HG02798 (cell line): ENCODE data around the gene ONECUT2.

Experiments used
- ATAC-seq: cut with Tn5 transposase; IDR thresholded peaks from one replicate; pipeline ENCODE4 v1.9.1; 2021; ENCODE audit warnings: mild to moderate bottlenecking; ENCODE audit not compliant: unreplicated experiment, poor library complexity

Gene ONECUT2

DNA sequence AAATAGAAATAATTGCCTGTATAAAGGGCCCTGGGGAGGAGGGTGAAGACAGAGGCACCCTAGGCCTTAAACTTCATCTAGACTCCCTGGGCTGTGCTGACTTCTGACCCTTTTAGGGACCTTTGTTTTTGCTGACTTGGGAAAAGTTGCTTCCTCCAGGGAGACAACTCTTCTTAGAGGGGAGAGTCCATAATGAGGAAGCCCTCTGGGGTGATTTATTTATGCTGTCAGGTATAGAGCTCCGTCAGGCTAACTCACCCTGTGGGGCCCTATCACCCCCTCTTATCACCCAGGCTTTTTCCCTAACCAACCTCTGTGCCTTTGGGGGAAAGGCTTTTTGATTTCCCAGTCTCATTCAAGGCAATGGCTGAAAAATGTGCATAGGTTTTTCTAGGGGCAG lies 8.1 kb downstream of the ONECUT2 start:
- ATAC-seq = no peak

GRCh38 chr18:57443702-57444101 lies 8.5 kb downstream of the ONECUT2 start:
- no peak for ATAC-seq

DNA sequence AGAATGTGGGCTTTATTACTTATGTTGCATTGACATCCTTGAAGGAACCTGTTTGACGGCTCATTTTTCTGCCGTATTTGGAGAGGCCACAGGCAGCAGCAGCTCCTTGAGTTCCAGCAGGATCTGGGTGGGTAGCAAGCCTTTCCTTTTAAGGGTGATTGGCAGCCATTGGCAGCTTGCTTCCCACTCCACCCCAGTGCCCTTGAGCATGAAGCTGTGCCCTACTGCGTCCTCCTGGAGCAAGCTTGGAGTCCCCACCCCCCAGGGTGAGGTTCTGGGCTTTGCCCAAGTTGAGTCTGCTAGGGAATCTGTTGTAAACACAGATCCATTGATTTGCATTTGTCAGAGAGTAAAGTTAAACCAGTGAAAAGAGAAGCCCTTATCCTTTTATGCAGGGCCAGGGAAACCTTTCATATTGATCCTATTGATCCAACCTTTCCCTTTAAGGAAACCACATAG lies 9.2 kb downstream of the ONECUT2 start:
- ATAC-seq = no peak

GRCh38 chr18:57445488-57446319 lies 10.5 kb downstream of the ONECUT2 start:
- no peak for ATAC-seq

DNA sequence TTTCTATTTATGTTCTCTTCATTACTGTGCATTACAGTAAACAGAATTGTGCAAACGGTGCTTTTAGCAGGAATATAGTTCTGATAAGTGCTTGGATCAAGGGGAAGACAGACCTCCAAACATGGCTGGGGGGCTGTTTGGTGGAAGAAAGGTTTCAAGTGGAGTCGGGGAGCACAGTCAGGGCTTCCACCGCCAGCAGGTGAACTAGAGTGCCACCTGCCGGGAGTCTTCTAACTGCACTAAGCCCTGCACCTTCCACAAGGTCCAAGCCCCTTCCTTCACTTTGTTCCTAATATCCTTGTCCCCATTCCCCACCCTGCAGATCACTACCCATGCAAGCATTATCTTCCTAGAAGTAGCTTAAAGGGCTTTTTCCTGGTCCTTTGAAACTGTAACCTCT lies 11.1 kb downstream of the ONECUT2 start:
- no peak for ATAC-seq

DNA sequence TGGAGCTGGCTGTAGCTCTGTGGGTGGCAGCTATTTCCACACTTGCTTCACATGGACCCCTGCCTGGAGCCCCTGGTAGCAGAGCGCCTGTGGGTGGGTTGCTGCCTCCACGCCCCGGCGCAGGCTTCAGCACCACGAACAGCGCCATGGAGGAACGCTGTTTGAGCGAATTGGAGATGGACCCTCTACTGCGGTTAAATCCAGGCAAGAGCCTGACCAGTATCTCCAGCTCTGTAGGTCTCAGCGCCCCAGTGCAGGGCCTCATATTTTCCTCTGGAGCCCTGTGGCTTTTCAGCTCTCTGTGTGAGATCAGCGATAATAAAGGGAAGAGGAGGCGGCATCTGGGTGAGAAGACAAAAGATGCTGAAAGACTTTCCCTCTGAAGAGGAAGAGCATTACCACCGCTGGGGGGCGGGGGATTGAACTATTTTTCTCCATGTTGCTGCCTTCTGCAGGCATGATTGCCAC lies 12.0 kb downstream of the ONECUT2 start:
- no peak for ATAC-seq

DNA sequence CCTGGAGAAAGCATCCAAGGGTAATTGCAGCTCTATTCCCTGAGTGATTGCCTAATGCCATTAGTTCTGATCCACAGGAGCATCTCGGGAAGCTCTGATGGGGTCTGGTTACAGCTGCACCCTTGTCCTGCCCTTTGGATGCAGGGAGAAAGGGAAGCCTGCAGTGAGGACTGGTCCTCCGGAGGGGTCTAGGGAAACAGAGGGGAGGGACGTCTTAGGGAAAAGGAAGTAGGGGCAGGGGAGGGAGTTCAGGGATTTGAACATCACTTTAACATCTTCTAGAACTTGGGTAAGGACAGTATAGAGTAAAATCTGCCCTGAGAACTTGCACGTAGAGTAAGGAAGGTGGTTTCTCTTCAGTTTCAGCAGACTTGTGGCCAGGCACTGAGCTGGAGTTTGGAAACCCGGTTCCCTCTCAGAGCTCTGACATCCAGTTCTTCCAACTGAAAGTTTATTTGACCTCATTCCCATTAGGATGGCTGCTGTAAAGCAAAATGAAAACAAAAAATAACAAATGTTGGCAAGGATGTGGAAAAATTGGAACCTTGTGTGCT lies 20.5 kb downstream of the ONECUT2 start:
- no peak for ATAC-seq

GRCh38 chr18:57461652-57462269 lies 26.6 kb downstream of the ONECUT2 start:
- ATAC-seq = no peak

DNA sequence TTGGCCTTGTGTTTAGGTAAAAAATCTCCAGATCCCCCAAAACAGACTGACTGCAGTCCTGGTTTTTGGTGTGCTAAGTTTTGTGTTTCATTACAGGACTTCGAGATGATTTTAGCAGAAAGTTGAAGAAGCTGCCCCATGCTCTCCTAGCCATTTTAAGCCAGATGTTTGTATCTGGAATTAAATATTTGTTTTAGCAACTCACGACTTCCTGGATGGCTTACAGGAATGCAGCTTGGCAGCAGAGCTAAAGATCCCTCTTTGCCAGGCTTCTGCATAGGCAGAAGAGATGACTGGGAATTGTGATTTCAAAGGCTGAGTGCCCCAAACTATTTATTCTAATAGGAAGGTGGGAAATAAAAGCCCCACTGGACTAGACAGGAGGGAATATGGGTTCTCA lies 31.1 kb downstream of the ONECUT2 start:
- no peak for ATAC-seq

DNA sequence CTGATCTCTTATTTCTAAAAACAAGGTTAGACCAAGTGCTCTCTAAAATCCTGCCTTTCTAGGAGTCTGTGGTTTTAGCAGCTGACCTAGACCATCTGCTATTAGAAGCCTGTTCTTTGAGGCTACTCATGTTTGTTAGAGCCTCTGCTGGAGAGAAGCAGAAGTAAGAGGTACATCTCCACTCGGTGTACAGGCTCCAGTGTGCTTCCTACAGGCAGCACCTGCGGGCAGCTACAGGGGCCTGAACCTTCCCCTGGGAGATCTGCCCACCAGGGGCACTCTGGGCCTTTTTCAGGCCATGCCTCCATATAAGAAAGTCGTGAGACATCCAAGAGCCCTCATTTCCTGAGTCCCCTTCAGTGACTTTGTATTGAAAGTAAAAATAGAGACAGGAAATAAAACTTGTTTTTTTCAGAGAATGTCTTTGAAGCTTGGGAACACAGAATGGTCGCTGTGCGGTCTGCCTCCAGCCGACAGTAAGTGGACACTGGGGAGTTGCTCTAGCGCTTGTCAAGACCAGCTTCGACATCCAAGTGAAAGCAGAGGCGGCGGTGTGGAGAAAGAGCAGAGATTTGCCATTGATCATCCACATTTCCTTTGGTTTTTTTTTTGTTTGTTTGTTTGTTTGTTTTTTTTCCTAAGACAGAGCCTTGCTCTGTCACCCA lies 31.7 kb downstream of the ONECUT2 start:
- no peak for ATAC-seq

- no peak for ATAC-seq
These were observed 34.7 kb downstream of the ONECUT2 start for GRCh38 chr18:57469884-57470283.

- ATAC-seq = no peak
These were observed 40.2 kb downstream of the ONECUT2 start for GRCh38 chr18:57475408-57475807.

- no peak for ATAC-seq
These were observed 40.7 kb downstream of the ONECUT2 start for GRCh38 chr18:57475903-57476302.

GRCh38 chr18:57480733-57481132 lies 45.6 kb downstream of the ONECUT2 start:
- no peak for ATAC-seq

GRCh38 chr18:57497372-57498294 lies 62.5 kb downstream of the ONECUT2 start:
- no peak for ATAC-seq

GRCh38 chr18:57498682-57499256 lies 63.6 kb downstream of the ONECUT2 start:
- no peak for ATAC-seq

- ATAC-seq = no peak
These were observed 67.5 kb downstream of the ONECUT2 start for GRCh38 chr18:57502624-57503023.

DNA sequence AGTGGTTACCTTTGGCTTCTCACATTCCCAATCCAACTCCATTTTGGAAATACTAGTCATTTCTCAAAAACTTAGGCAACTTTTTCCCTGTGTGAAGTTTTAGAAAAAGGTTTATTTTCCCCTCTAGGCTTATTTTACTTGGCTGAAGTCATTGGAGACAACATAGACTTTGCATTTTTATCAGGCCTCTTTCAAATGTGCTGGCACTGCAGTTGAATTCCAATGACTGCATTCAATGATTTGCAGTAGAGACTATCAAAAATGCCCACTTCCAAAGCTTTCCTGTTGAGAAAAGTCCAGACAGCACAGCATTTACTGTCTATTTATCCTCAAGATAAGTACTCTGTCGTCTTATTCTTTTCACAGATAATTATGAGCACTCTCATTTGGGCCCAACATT lies 70.1 kb downstream of the ONECUT2 start:
- no peak for ATAC-seq

DNA sequence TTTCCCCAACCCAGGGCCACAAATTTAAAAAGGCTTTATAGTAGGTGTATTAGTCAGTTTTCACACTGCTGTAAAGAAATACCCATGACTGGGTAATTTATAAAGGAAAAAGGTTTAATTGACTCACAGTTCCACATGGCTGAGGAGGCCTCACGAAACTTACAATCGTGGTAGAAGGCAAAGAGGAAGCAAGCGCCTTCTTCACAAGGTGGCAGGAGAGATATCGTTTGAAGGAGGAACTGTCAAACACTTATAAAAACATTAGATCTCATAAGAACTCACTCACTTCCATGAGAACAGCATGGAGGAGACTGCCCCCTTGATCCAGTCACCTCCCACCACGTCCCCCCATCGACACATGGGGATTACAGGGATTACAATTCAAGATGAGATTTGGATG lies 80.9 kb downstream of the ONECUT2 start:
- ATAC-seq = no peak

DNA sequence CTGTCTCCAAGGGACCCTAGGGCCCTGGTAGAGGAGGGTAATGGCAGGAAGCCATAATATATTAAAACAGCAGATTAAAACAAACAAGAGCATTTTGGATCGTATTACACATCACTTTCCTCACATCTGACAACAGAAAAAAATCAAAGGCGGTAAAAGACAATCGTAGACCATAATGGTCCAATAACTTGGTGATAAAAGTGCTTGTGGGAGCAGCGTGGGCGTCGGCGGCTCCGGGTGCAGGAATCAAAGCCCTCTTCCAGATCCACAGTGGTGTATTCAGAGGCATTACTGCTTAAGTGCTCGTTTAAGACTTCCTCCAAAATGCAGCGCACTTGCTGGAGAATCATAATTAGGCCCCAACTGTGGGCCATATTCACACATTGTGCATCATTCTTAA lies 83.4 kb downstream of the ONECUT2 start:
- no peak for ATAC-seq
